GM19467 (cell line): ENCODE measurements around the gene LITAF.
"Not testable (repeated sequence)": the region's sequence is repeated elsewhere in the genome, so short reads cannot be mapped to it uniquely, and the experiment has no call there.

ENCODE experiments used
- ATAC-seq: cut with Tn5 transposase; IDR thresholded peaks from one replicate; pipeline ENCODE4 v1.9.1; 2021; ENCODE audit warnings: mild to moderate bottlenecking, moderate library complexity; ENCODE audit not compliant: unreplicated experiment

LITAF gene

DNA sequence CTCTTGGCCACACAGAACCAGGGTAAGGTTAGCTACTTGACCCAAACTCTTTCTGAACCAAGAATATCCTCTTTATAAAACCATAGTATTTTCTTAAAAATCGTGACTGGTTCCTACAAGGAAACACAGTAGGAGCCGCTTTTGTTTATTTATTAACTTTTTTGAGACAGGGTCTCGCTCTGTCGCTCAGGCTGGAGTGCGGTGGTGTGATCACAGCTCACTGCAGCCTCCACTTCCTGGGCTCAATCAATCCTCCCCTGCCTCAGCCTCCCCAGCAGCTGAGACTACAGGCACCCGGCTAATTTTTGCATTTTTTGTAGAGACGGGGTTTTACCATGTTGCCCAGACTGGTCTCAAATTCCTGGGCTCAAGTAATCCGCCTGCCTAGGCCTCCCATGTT lies 14.7 kb upstream of the LITAF start:
- ATAC-seq: no peak

DNA sequence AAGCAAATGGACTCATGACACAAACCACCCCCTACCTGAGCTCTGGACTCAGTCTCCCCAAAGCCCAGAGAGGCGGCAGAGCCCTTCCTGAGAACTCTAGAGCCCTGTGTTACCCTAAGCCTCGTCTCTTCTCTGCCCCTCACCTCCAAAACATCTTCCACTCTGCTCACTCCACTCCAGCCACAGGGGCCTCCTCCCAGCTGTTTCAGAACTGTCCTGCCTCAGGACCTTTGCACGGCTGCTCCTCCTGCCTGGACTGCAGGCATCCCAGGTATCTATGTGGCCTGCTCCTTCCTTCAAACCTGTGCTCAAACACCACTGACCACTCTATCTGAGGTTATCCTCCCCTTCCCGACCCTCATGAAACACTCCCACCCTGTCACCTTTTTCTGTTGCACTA lies 12.9 kb upstream of the LITAF start:
- ATAC-seq: no peak

DNA sequence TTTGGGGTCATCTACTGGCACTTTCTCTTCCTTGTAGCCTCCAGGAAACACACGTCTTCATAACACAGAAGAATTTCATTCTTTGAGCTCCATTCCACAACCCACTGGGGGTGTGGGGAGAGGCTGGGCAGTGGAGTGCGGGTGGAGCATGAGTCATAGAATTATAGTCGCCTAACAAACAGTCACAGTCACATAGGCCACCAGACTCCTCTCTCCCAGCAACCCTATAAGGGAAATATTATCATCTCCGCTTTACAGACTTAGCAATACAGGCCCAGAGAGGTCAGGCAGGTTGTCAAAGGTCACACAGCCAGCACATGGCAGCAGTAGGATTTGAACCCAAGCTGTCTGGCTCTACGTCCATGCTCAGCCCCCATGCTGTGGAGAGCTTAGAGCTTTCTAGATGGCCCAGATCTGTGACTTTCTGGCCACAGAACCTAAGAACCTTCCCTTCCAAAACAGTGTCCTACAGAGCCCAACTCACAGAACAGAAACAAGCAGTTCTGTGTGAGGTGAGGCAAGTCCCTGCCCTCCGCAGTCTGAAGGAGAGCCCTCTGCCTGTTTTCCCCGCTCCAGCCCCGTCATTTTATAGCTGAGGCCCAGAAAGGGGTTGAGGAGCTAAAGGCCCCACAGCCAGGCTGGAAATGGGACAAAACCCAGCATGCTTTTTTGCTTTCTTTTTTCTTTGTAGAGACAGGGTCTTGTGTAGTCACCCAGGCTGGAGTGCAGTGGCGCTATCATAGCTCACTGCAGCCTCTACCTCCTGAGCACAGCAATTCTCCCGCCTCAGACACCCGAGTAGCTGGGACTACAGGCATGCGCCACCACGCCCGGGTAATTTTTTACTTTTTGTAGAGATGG lies 10.7 kb upstream of the LITAF start:
- ATAC-seq: no peak

DNA sequence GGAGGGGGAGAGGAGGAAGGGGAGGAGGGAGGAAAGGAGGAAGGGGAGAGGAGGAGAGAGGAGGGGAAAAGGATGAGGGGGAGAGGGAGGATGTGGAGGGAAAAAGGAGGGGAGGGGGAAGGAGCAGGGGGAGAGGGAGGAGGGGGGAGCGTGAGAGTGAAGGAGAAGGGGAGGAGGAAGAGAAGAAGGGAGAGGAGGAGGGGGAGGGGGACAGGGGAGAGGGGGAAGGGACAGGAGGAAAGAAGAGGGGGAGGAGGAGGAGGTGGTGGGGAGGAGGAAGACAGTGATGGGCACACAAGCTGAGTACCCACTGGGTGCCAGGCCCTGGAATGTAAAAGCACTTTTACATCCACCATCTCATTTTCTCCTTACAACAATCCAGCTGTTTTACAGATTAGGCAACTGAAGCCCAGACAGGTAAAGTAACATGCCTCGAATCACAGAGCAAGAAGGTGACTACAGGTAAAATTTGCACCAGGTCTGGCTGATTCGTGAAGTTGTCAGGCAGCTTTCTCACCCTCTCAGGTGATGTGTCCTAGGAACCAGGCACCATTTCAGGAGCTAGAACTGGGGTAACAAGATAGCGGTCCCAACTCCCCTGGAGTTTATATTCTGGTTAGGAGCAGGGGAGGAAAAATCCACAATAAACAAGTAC lies 10.0 kb upstream of the LITAF start:
- ATAC-seq: no peak

DNA sequence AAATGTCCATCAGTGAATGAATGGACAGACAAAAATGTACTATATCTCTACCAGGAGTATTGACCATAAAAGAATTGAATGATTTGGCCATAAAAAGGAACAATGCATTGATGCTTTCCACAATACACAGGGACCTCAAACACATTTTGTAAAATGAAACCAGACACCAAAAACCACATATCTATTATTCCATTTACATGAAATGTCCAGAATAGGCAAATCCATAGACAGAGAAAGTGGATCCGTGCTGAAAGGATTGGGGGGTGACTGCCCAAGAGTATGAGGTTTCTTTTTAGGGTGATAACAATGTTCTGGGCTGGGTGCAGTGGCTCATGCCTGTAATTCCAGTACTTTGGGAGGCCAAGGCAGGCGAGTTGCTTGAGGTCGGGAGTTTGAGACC lies 6.9 kb upstream of the LITAF start:
- ATAC-seq: no peak

DNA sequence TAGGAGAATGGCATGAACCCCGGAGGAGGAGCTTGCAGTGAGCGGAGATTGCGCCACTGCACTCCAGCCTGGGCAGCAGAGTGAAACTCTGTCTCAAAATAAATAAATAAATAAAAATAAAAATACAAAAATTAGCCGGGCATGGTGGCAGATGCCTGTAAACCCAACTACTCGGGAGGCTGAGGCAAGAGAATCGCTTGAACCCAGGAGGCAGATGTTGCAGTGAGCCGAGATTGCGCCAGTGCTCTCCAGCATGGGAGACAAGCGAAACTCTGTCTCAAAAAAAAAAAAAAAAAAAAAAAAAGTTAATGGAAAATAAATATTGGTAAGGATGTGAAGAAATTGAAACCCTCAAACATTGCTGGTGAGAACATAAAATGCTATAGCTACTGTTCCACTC lies 6.4 kb upstream of the LITAF start:
- ATAC-seq: not testable (repeated sequence)

DNA sequence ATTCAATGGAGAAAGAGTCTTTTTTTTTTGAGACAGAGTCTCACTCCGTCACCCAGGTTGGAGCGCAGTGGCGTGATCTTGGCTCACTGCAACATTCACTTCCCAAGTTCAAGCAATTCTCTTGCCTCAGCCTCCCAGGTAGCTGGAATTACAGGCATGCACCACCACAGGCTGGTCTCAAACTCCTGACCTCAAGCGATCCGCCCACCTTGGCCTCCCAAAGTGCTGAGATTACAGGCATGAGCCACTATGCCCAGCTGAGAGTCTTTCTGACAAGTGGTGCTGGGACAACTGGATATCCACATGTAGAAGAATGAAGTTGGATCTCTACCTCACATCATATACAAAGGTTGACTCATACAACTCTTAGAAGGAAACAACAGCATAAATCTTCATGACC lies 4.9 kb upstream of the LITAF start:
- ATAC-seq: not testable (repeated sequence)

DNA sequence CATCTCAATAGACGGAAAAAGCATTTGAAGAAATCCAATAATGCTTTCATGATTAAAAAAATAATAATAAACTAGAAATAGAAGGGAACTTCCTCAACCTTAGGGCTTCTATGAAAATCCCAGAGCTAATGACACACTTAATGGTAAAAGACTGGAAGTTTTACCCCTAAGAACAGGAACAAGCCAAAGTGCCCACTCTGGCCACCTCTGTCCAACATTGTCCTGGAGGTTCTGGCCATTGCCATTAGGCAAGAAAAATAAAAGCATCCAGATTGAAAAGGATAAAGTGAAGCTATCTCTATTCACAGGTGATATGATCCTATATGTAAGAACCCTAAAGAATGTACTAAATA lies 2.5 kb upstream of the LITAF start:
- no peak for ATAC-seq

DNA sequence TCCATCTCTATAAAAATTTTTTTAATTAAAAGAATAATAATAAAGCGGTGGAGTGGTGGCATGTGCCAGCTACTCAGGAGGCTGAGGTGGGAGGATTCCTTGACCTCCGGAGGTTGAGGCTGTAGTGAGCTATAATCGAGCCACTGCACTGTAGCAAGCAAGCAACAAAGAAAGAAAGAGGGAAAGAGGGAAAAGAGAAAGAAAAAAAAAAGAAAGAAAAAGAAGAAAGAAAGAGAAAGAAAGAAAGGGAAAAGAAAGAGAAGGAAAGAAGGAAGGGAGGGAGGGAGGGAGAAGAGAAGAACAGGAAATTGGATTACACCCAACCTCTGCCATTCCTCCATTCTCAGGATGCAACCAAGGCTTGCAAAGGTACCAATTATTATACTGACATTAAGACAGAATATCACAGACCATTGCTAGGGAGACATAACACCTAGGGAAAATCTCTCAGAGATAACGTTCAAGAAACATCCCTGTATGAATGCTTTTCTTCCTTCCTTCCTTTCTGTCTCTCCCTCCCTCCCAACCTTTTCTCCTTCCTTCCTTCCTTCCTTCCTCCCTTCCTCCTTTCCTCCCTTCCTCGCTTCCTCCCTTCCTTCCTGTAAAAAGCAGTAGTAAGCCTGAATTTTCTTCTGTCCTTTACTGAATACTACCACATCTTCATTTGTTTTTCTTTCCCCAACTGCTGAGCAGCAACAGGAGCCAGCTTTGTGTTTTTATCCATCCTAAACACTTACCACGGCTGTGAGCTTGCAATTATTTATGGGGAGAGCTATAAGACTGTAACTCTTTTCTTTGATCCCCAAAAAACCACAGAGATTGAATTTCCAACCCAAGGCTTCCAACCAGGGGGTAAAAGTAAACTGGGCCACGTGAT lies 1.8 kb upstream of the LITAF start:
- no peak for ATAC-seq

DNA sequence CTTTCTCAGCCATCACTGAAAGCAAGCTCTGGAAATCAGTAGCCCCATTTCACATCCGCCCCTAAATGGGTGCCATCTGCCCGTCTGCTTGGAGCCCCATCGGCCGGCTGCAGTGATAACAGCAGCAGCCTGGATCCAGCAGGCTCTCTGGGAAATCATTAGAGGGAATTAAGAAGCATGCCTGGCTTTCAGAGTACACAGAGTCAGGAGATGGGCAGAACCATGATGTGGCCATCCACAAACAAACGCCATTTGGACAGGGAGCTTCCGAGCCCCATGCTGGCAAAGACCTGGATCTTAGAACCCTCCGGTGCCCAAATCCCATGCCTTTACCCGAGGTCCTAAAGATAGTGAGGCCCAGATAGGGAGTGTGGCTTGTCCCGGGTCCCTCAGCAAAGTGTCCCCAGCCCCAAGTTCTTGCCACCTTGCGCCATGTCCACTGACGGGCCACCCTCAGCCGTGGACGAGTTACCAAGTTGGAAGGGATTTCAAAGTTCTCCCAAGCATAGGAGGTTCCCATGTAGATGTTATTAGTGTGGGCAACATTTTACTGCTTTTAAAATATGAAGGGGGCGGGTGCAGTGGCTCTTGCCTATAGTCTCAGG lies 1.0 kb upstream of the LITAF start:
- no peak for ATAC-seq

DNA sequence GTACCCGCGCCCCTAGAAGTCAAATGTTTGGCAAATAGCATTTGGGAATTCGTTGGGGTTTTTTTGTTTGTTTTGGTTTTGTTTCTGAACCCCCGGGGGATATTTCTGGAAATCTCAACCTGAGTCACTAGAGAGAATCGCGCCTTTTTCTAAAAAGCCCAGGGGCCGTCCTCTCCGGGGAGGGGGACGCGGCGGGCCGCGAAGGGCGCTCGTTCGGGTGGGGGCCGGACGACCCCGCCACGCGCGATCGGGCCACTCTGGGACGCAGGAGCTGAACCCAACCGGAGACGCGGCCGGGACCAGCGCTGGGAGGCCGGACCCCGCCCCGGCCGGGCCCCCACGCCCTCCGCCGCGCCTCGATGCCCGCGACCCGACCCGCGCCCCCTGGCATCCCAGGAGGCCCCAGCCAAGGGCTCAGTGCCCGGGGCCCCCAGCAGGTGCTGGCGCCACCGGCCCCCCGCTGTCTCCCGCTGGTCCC lies 302 bp downstream of the LITAF start:
- no peak for ATAC-seq

DNA sequence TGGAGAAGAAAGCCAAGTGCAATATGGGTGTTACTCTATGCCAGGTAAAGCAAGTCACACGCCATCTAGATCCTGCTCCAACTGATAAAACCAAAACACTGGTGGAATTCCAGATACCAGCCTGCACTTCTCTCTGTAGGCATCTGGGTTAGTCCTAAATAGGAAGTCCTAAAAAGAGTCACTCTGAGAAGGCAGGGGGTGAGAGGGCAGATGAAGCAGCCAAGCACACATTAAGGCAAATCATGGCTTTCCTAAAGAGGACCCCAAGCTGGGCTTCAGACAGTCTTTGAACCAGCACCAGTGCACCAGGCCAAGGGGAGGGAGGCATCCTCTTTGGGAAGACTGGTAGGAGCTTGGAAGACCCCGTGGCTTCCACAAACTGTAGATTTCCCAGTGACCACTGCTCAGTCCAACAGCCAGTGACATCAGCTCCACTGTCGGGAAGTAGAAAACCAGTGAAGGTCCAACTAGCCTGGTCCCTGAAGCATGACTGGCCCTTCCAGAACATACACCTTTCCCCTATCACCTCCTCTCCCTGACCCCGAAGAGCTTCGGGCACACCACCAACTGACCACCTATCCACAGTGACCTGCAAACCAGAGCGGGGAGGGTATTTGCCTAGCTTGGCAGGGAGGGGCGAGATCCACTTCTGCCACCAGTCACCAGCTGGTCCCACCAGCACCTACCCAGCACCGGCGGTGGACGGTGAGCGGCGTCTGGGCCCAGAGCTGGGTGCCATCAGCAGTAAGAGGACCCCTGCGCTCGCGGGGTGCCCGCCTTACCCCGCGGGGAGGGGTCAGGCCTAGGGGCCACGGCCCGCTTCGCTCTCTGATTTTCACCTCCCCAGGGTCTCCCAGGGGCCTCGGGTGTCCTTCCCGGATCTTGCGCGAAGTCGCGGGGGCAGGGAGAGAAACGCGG lies 1.0 kb downstream of the LITAF start:
- ATAC-seq: no peak

DNA sequence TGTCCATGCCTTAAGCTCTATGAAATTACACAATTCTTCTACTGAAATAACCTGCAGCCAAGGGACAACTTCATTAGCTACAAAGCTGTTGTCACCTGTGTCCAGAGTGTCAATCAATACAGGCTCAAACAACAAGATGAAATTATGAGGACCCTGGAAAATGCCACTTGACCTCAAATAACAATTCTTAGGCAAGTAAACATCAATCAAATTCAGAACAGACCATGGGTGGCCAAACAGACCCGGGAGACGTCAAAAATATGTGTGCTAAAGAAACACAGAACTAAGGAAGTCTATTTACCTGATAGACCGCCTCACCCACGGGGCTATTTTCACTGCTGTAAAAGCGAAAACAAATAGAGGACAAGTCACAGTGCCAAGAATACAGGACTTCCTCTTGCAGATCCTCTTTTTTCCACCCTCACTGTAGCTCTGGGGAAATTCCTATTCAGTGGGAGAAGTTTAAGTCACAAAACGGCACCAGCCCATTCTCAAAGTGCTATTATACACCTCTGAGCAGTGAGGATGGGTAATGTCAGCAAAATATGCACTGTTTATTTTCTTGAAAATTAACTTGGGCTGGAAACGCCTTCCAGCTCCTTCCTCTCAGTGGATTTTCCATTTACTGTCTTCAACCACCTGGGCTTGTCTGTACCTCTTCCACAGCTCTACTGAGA lies 2.7 kb downstream of the LITAF start:
- ATAC-seq: no peak

DNA sequence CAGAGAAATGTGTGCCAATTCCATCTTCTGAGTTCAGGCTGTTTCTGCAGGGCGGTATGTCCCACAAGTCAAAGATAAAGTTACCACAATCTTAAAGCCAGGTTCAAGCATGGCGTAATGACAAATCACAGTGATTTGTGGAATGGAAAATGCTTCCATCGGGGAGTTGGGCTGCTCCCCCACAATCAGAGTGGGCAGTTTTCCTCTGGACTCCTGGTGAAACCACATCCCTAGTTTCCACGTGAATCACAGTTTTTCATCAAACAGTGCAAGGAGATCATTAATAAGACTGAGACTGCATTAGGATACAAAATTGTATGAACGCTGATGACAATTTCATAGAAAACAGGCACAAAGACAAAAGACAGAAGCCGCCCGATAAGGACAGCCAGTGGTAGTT lies 3.6 kb downstream of the LITAF start:
- no peak for ATAC-seq

DNA sequence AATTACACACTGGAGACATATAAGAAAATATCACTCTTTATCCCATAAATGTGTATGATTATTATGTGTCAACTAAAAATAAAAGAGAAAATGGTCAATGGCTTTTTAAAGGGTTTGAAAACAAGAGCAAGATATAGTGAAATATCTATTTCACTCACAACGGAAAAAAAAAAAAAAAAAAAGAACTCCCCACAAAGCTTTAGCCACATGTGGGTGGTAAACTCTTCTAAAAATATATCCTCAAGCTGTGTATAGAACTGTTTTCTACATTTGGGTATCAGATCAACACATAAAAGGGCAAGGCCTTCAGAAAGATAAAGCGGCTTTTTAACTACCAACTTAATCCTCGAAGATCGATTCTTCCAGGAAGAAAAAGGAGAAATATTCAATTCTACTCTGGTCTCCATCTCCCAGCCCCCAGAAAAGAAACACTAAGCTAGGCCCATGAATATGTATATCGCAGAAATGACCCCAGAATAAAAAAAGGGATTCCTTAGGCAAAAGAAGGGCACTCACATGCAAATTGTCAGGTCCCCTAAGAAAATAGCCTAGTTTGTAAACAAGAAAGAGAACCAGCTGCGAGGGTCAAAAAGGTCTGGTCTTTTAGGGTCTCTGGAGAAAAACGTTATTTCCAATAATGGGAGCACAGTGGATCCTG lies 4.4 kb downstream of the LITAF start:
- ATAC-seq: no peak

DNA sequence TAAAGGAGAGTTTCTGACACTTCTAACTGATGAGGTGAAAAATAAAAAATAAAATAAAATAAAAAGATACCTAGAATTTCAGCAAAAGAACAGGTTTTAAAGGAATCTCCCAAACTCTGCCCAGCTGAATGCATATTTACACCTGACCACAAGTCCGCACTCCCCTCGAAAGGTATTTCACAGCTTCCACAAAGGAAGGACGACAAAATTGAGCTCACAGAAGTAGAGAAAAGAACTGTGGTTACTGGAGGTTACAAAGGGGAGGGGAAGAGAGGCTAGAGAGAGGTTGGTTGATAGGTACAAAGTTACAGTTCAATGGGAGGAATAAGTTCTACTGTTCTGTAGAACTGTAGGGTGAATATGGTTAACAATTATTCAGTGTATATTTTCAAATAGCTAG lies 5.0 kb downstream of the LITAF start:
- ATAC-seq: no peak

DNA sequence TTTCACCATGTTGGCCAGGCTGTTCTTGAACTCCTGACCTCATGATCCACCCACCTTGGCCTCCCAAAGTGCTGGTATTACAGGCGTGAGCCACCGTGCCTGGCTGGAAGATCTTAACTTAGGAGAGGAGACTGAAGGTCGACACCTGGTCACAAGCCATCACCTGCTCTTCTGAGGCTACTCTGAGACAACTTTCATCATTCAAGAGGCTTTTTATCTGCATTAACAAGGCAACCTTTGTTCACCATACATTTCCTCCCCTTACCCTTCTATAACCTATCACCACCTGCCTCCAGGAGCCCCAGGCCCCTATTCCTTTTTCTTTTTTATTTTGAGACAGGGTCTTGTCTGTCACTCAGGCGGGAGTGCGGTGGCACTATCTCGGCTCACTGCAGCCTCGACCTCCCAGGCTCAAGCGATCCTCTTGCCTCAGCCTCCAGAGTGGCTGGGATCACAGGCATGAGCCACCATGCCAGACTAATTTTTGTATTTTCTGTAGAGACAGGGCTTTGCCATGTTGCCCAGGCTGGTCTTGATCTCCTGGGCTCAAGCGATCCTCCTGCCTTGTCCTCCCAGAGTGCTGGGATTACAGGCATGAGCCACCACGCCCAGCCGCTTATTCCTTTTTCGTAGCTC lies 6.2 kb downstream of the LITAF start:
- no peak for ATAC-seq

DNA sequence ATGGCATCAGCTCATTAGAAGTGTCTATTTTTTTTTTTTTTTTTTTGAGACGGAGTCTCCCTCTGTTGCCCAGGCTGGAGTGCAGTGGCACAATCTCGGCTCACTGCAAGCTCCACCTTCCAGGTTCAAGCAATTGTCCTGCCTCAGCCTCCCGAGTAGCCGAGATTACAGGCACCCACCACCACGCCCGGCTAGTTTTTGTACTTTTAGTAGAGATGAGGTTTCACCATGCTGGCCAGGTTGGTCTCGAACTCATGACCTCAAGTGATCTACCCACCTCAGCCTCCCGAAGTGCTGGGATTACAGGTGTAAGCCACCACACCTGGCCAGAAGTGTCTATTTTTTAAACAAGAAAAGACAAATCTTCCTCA lies 9.4 kb downstream of the LITAF start:
- not testable (repeated sequence) for ATAC-seq
